Stomach (tissue), 9 donors: ENCODE results near the gene SDK2. TPM values are rescaled to one million over a fixed set of nuclear protein-coding genes. Genes with fewer than 3 reads are reported as not detected.

Experiments used
- DNase-seq, 2 donors: peaks; one replicate each; pipeline versions ENCODE4 v3.0.0 to v3.0.0-alpha.2; 2013 to 2019
- H3K27ac ChIP-seq, 5 donors: fragments of 200-600 bp in 4 of 5; sonication (generic) in 4 of 5; one replicate each; pipeline ENCODE4 v1.5.1; 2013 to 2019; ENCODE audit warnings: mild to moderate bottlenecking in 1 of 5, moderate library complexity in 1 of 5
- H3K27me3 ChIP-seq, 3 donors: fragments of 200-600 bp; sonication (generic); one replicate each; pipeline ENCODE4 v1.5.1; 2017 to 2019; ENCODE audit warnings: mixed run types in 1 of 3
- H3K36me3 ChIP-seq, 4 donors: fragments of 200-600 bp; sonication (generic); 1 replicate in 3 of 4; 2 replicates in 1 of 4; pipeline ENCODE4 v1.5.1; 2016 to 2019
- H3K4me1 ChIP-seq, 4 donors: fragments of 200-600 bp; sonication (generic); one replicate each; pipeline ENCODE4 v1.5.1; 2016 to 2019
- H3K4me3 ChIP-seq, 4 donors: fragments of 200-600 bp; sonication (generic) in 3 of 4; one replicate each; pipeline ENCODE4 v1.5.1; 2016 to 2019; ENCODE audit warnings: mild to moderate bottlenecking in 1 of 4
- H3K9me3 ChIP-seq, 4 donors: fragments of 200-600 bp; sonication (generic); one replicate each; pipeline ENCODE4 v1.5.1; 2016 to 2019
- EP300 ChIP-seq: sonication (generic); formaldehyde crosslinking; IDR thresholded peaks from one replicate; pipeline ENCODE4 v1.6.1; 2017; ENCODE audit warnings: antibody characterized with exemption
- POLR2A ChIP-seq, 4 donors: fragments of 450-650 bp; IDR thresholded peaks; one replicate each; pipeline ENCODE4 v1.6.1; 2016; ENCODE audit warnings: antibody characterized with exemption in 4 of 4, control low read depth in 2 of 4, mild to moderate bottlenecking in 1 of 4, moderate library complexity in 1 of 4
- POLR2AphosphoS5 ChIP-seq, 3 donors: sonication (generic); formaldehyde crosslinking; IDR thresholded peaks; one replicate each; pipeline ENCODE4 v1.6.1; 2016; ENCODE audit warnings: antibody characterized with exemption in 3 of 3
- WGBS, 5 donors: extraction: QIAGEN DNeasy Blood & Tissue Kit in 3 of 5; methylation state at CpG; one replicate each; pipeline versions ENCODE4 v1.1.5 to v1.1.7; 2013 to 2018; 5-methylcytosine and 5-hydroxymethylcytosine counted together
- intact Hi-C: fragments of 100-400 bp; cut with DNase I; formaldehyde crosslinking; loops from one replicate; pipeline ENCODE4 v1.15.1; 2023; ENCODE audit warnings: low total_unique reads
- polyA plus RNA-seq, 3 donors: library from polyadenylated mRNA; stranded (reverse); fragments of 200-250 nt; gene quantifications; one replicate each; pipeline ENCODE4 v1.2.3, GENCODE V29; 2013
- total RNA-seq, 5 donors: library from RNA; depleted of rRNA; stranded (reverse); fragments of >200 nt; gene quantifications; one replicate each; pipeline versions ENCODE4 v1.1.0 to v1.2.3, GENCODE V29; 2014 to 2016
- TF ChIP-seq, protein P1 (sequence below), 7 experiments: fragments of 450-650 bp in 4 of 7; fragments of 200-600 bp in 3 of 7; sonication (generic) in 3 of 7; IDR thresholded peaks; one replicate each; pipeline ENCODE4 v1.5.1; 2016 to 2019; ENCODE audit warnings: antibody characterized with exemption in 7 of 7, control low read depth in 2 of 7, mild to moderate bottlenecking in 1 of 7
- donor health status: healthy with polysubstance abuse.
- donor health status: Bipolar disorder and iron deficiency.
- donor health status: healthy.

Gene SDK2
- total and polyA plus RNA-seq, 8 donors: under 0.01 to 9.6 (median 0.44) TPM; not detected in 1

DNA sequence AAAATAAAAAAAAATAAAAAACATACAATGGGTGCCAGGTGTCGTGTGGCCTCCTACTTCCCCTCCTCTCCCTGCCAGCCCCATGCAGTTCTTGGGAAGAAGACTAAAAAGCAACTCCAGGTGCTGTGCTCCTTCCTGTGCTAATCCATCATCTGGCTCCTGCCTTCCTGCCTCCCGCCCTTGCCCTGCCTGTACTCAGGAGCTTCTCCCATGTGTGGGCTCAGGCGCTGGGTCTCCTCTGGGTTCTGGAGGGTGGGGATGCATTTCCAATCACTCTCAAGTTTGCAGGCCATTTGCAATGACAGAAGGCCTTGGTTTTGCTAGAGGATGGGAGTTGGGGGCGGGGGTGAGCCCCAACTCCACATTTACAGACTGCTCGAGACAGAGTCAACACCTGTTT is 122.9 kb downstream of the SDK2 start:
- H3K4me1 ChIP-seq: no peaks in the 10 kb centered on the region
- 63 to 85% (median 69%) methylated on average over 5 of the region's 5 CpGs for WGBS, 5 donors
- H3K36me3 ChIP-seq: no peaks in the 10 kb centered on the region
- H3K4me3 ChIP-seq: no peak overlapping the region
- DNase-seq: no peak
- no peak overlapping the region for H3K27ac ChIP-seq
- H3K9me3 ChIP-seq: no peaks in the 10 kb centered on the region
- intact Hi-C loops: no loop called here
- H3K27me3 ChIP-seq: no peaks in the 10 kb centered on the region
- TF ChIP-seq POLR2A (IDR thresholded peaks at IDR 0.05) (no peak), POLR2AphosphoS5 (IDR thresholded peaks at IDR 0.05) (no peak), EP300 (no peak)
- TF ChIP-seq, protein P1, sequence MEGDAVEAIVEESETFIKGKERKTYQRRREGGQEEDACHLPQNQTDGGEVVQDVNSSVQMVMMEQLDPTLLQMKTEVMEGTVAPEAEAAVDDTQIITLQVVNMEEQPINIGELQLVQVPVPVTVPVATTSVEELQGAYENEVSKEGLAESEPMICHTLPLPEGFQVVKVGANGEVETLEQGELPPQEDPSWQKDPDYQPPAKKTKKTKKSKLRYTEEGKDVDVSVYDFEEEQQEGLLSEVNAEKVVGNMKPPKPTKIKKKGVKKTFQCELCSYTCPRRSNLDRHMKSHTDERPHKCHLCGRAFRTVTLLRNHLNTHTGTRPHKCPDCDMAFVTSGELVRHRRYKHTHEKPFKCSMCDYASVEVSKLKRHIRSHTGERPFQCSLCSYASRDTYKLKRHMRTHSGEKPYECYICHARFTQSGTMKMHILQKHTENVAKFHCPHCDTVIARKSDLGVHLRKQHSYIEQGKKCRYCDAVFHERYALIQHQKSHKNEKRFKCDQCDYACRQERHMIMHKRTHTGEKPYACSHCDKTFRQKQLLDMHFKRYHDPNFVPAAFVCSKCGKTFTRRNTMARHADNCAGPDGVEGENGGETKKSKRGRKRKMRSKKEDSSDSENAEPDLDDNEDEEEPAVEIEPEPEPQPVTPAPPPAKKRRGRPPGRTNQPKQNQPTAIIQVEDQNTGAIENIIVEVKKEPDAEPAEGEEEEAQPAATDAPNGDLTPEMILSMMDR (IDR thresholded peaks at IDR 0.05): no peak

GRCh38 chr17:73520369-73520761 is 123.9 kb downstream of the SDK2 start:
- intact Hi-C loops: no loop called here
- 68 to 77% (median 76%) methylated on average over 7 of the region's 7 CpGs for WGBS, 5 donors
- H3K36me3 ChIP-seq: no peaks in the 10 kb centered on the region
- DNase-seq: no peak
- no peak overlapping the region for H3K27ac ChIP-seq
- H3K9me3 ChIP-seq: no peaks in the 10 kb centered on the region
- H3K27me3 ChIP-seq: no peaks in the 10 kb centered on the region
- TF ChIP-seq POLR2AphosphoS5 (IDR thresholded peaks at IDR 0.05) (no peak), POLR2A (IDR thresholded peaks at IDR 0.05) (no peak), EP300 (no peak)
- TF ChIP-seq, protein P1 (IDR thresholded peaks at IDR 0.05): no peak
- H3K4me1 ChIP-seq: no peaks in the 10 kb centered on the region
- H3K4me3 ChIP-seq: no peak overlapping the region

GRCh38 chr17:73519714-73520368 is 124.4 kb downstream of the SDK2 start:
- 77 to 85% (median 84%) methylated on average over 22 of the region's 22 CpGs for WGBS, 5 donors

GRCh38 chr17:73519011-73519410 is 125.2 kb downstream of the SDK2 start:
- TF ChIP-seq POLR2A (IDR thresholded peaks at IDR 0.05): no peak
- no peak for TF ChIP-seq EP300
- TF ChIP-seq, protein P1 (IDR thresholded peaks at IDR 0.05): no peak
- TF ChIP-seq POLR2AphosphoS5 (IDR thresholded peaks at IDR 0.05): no peak
- Histone ChIP-seq H3K36me3 (no peaks in the 10 kb centered on the region), H3K4me1 (no peaks in the 10 kb centered on the region), H3K27ac (no peak overlapping the region), H3K4me3 (no peak overlapping the region), H3K9me3 (no peaks in the 10 kb centered on the region), H3K27me3 (no peaks in the 10 kb centered on the region)
- WGBS, 5 donors: 81 to 98% (median 88%) methylated on average over 5 to 6 of the region's 6 CpGs
- intact Hi-C loops: no loop called here
- no peak for DNase-seq

More at GRCh38 chr17:73519714-73520368, 124.4 kb downstream of the SDK2 start:
- intact Hi-C loops: no loop called here
- Histone ChIP-seq H3K36me3 (no peaks in the 10 kb centered on the region), H3K4me1 (no peaks in the 10 kb centered on the region), H3K9me3 (no peaks in the 10 kb centered on the region), H3K27ac (no peak overlapping the region), H3K4me3 (no peak overlapping the region), H3K27me3 (no peaks in the 10 kb centered on the region)
- no peak for TF ChIP-seq POLR2A (IDR thresholded peaks at IDR 0.05)
- TF ChIP-seq, protein P1 (IDR thresholded peaks at IDR 0.05): no peak
- no peak for TF ChIP-seq EP300
- no peak for TF ChIP-seq POLR2AphosphoS5 (IDR thresholded peaks at IDR 0.05)
- no peak for DNase-seq
